HG03139 (cell line): Measurements from ENCODE around the gene CPA1.
"Not testable (repeated sequence)": the region's sequence is repeated elsewhere in the genome, so short reads cannot be mapped to it uniquely, and the experiment has no call there.

Source experiments
- ATAC-seq: cut with Tn5 transposase; IDR thresholded peaks from one replicate; pipeline ENCODE4 v1.9.1; 2021; ENCODE audit not compliant: unreplicated experiment

Gene CPA1

DNA sequence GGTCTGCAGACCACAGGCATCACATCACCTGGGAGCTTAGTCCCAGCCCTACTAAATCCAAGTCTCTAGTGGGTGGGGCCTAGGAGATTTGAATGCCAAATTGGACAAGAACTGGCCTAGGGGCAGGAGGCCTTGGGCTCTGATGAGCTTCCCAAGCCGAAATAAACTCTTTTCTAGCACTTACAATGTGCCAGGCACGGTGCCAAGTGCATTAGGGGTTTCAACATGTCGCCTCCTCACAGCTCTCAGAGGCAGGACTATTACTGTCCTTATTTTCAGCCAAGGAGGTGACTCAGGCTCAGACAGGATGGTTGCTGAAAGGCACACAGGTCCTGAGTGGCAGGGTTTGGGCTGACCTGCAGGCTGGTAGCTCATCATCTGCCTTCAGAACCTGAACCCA is 9.2 kb upstream of the CPA1 start:
- no peak for ATAC-seq

DNA sequence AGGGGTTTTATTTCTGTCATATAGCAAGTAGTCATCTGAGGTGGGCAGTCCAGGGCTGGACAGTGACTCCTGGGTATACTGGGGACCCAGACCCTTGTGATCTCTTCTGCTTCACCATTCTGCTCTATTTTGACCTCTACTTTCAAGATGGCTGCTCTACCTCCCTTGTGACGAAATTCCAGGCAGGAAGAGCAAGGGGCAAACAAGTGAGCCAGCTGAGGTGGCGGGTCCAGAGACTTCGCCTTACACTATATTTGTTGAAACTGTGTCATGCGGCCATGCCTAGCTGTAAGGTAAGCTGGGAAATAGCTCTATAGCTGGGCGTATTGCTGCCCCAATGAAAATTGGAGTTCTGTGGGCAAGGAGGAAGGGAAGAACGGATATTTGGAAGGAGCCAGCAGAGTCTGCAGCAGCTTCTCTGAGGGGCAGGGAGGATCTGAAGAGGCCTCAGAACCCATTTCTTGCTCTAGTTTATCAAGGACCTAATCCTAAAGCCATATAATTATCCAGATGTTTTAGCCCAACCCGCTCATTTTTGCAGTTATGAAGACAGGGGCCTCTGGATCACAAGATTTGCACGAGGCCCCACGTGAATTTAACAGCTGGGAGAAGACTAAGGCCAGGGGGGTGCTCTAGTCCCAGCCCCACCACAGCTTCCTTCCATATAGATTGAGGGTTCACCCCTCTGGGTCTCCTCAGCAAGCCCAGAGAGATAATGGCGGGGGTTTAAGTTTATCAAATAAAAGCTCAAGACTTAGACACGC is 7.7 kb upstream of the CPA1 start:
- no peak for ATAC-seq

DNA sequence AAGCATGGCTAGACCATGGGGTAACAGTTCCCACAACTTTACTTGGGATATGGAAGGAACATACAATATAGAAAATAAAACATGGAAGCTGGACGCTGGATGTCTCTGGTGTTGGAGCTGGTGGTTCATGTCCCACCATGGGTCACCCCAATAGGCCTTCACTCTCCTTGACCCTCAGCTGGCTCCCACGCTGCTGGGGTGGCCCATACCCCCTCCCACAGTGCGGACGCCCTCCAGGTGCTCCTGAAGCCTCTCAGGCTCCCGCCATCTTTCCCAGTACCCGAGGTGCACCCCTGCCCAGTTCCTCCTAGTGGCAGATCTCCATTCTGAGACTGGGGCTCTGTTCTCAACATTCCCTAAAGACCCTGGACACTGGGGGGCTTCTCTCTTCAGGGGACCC is 5.8 kb upstream of the CPA1 start:
- ATAC-seq, result no peak

DNA sequence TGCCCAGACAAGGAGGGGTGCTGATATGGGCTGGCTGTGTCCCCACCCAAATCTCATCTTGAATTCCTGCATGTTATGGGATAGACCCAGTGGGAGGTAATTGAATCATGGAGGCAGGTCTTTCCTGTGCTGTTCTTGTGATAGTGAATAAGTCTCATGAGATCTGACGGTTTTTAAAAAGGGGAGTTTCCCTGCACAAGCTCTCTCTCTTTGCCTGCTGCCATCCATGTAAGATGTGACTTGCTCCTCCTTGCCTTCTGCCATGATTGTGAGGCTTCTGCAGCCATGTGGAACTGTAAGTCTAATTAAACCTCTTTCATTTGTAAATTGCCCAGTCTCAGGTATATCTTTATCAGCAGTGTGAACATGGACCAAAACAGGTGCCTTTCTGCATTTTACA is 3.8 kb upstream of the CPA1 start:
- ATAC-seq, result not testable (repeated sequence)

DNA sequence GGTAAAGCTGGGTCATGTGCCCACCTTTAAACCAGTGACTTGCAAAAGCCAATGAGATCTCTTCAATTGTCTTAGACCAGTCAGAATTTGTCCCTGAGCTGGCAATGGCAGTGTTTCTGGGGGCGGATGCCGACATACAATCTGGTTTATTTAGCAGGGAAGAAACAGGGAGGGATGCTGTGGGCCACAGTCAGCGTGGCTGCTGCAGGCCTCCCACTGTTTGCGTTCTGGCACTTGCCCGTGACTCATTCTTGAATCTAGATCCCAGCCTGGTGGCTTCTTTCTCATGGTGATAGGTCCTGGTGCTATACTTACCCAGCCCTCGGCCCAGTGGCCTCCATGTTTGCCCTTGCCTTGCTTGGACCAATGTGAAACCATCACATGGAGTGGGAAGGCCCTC is 3.1 kb upstream of the CPA1 start:
- ATAC-seq, result no peak

DNA sequence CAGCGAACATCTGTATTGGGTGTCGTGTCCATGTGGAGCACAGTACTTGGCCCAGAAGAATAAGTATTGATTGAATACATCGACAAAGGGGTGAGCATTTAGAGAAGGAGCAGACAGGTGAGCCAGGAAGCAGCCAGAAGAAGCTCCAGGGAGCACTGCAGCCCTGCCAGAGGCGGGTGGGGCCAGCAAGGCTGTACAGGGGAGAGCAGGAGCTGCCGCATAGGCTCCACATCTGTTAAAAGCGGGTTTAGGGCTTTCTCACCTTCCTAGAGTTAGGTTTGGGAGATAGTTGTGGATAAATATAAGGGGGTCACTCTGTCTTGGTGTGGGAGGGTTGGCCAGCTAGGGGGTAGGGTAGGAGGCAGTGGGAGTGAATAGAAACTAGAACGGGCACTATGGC is 1.3 kb upstream of the CPA1 start:
- no peak for ATAC-seq

DNA sequence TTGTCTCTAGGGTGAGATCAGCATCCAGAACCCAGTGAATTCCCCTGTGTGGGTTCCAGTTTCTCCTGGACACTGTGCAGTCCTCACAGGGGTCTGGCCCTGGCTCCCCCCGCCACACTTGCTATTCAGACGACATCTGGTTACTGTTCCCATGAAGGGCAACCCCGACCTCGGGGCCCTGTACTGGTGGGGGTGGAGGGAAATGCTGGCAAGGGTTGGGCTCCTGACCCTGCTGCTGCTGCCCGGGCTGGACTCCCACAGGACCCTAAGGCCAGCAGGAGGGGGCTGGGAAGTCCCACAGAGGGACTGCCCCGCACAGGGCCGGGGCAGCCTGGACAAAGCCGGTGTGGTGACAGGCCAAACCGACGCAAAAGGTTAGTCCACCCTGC is 768 bp upstream of the CPA1 start:
- no peak for ATAC-seq

DNA sequence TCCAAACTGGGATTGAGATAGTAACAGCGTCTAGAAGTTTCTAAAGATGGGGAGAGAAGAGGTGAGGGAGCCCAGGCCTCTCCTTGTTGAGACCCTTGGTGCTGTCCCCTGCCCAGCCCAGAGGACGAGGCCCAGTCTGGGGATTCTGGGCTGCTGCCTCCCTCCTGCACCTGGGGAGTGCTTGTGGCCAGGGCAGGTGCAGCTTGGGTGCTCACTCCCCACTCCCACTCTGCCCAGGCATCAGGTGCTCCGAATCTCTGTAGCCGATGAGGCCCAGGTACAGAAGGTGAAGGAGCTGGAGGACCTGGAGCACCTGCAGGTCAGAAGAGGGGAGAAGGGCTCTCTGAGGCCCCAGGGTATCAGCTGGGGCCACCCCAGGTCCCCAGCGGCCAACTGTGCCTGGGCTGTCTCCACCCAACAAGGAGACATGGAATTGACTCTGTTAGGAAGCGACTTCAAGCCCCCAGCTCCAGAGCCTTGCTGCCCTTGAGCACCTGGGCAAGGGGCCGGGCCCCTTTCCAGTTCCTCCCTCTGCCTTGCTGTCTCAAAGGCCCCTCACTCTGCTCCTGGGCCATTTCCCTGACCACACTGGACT is 664 bp downstream of the CPA1 start:
- ATAC-seq, result no peak

DNA sequence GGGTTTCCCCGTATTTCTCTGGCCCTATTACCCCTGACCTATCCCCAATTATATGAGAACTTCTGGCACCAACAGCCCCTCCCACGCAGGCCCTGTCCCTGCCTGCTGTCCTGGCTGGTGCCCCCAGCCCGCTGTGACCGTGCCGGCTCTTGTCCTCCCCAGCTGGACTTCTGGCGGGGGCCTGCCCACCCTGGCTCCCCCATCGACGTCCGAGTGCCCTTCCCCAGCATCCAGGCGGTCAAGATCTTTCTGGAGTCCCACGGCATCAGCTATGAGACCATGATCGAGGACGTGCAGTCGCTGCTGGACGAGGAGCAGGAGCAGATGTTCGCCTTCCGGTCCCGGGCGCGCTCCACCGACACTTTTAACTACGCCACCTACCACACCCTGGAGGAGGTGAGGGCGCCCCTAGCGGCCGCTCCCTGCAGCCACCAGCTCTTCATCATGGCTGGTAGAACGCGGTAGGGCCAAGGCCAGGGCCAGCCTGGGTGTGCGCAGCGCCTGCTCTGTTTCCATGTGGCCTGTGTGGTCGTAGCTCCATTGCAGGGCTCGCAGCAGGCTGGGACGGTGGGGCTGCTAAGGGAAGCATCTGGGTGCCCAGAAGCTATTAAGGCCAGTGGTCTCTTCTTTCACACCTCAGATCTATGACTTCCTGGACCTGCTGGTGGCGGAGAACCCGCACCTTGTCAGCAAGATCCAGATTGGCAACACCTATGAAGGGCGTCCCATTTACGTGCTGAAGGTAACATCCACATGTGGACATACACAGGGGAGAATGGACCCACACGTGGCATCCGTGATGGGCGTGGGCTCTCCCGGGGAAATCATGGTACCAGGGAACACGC is 1.4 kb downstream of the CPA1 start:
- no peak for ATAC-seq

DNA sequence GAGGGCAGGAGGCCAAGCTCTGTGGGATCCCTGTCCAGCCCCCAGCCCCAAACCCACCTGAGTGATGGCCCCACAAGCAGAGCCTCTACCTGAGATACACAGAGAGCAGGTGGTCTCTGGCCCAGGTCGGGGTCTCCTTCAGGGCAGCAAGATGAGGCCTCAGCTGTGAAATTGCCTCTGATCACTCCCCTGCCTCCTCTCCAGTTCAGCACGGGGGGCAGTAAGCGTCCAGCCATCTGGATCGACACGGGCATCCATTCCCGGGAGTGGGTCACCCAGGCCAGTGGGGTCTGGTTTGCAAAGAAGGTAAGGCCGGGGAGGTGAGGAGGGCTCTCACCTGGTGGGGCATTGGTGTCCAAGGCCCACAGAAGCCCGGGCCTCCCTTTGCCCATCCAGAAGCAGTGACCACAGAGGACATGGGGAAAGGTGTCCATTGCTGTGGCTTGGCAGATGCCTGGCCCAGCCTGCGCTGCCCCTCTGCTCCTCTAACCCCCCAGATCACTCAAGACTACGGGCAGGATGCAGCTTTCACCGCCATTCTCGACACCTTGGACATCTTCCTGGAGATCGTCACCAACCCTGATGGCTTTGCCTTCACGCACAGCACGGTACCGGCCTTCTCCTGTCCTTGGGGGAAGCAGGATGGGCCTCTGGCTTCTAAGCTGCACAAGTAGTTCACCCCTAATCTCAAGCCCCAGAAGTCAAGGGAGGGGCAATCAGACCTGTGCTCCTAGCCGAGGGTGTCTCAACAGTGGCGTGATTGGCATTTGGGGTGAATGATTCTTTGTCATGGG is 3.1 kb downstream of the CPA1 start:
- ATAC-seq, result no peak

DNA sequence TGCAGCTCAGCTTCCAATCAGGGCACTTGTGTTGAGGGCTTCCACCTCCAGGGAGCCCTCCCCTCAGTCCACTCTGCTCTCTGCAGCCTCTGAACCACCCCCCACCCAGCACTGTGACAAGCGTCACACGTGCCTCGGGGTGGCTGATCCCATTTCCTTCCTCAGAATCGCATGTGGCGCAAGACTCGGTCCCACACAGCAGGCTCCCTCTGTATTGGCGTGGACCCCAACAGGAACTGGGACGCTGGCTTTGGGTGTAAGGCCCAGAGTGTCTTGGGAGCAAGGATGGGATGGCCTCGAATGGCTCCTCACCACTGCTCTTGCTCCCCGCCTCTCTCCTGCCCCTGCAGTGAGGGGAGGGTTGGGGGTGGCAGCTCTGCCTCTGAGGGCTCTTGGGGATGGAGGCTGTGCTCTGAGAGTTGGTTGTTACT is 4.1 kb downstream of the CPA1 start:
- ATAC-seq, result no peak

DNA sequence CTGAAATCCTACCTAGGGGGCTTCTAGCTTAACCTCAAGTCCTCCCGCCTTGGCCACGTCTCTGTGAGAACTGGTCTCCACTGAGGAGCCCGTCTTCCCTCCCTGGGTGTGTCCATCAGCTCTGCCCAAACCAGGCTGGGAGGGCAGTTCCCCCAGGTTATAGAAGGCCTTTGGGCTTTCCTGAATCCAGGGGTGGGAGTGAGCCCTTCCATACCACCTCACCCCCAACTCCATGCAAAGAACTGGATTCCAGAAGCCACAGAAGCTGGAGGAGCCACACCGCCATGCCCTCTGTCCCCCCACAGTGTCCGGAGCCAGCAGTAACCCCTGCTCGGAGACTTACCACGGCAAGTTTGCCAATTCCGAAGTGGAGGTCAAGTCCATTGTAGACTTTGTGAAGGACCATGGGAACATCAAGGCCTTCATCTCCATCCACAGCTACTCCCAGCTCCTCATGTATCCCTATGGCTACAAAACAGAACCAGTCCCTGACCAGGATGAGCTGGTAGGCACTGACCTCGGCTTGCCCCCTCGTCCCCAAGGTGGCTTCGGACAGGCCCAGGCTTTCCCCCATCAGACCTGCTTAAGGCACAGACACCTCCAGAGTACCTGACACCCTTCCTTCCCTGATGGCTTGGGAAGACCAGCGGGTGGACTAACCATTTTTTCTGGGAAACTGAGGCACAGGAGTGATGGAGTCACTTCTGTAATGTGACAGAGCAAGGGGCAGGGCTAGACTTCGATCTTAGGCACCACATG is 4.7 kb downstream of the CPA1 start:
- no peak for ATAC-seq

DNA sequence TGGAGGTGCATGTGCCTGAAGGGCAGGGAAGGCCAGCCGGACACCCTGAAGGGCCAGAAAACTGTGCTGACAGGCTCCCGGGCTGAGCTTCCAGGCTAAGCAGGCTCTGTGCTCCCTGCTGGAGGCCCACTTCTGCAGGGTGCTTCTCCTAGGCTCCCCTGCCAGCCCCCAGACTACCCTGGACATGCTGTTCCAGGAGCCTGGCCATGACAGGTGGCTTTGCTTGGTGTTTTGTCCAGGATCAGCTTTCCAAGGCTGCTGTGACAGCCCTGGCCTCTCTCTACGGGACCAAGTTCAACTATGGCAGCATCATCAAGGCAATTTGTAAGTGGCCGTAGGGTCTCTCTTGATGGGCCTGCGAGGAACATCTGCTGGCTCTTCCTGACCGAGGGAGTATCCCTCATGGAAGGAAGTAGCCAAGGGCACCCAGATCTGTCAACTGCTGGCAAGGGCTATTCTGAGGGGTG is 5.3 kb downstream of the CPA1 start:
- ATAC-seq, result no peak

DNA sequence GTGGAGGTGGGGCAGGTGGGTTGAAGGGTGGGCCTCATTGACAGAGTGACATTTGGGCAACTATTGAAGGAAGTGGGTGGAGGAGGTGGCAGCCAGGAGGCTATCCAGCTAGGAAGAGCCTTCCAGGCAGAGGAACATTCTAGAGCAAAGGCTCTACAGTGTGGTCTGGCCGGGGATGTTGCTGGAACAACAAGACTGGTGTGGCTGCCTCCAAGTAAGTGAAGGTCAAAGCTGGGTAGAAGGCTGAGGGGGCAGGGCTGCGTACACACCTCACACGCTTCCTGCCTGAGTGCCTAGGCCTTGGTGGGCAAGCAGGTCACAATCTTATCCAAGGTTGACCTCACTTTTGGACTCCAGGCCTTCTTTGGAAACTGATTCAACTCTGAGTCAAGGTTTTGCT is 6.6 kb downstream of the CPA1 start:
- ATAC-seq, result no peak

DNA sequence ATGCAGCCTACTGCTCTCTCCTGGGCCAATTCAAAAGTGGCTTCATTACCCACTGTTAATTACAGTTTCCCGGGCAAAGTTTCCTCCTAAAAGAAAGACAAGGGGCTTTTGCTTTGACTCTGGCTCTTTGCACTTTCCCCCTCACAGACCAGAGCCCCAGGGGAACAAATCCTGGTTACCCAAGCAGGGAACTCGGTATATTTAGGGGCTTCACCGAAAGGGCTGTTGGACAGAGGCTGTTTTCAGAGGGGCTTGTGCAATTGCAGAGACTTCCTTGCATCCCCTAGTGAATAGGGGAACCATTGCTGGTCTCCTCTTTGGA is 7.0 kb downstream of the CPA1 start:
- ATAC-seq, result no peak

DNA sequence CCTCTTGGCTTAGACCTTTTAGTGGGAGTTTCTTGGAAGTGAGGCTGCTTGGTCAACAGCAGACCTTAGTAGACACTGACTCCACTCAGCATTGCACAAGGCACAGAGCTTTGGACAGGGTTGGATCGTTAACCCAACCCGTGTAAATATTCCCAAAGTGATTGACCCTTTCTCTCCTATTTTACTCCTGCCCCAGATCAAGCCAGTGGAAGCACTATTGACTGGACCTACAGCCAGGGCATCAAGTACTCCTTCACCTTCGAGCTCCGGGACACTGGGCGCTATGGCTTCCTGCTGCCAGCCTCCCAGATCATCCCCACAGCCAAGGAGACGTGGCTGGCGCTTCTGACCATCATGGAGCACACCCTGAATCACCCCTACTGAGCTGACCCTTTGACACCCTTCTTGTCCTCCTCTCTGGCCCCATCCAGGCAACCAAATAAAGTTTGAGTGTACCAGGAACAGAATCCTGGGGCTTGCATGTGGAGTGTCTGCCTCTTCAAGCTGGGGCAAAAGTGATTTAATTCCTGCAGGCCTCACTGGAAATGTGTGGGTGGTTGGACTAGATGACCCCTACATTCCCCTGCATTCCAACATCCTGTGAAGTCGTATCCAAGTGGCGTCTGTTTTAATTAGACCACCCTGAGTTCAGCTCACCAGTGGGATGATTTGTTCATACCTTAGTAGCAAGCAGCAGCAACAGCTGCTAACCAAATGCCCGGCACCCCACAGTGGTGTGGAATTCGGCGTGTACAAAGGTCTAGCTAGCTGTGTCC is 7.5 kb downstream of the CPA1 start:
- no peak for ATAC-seq

DNA sequence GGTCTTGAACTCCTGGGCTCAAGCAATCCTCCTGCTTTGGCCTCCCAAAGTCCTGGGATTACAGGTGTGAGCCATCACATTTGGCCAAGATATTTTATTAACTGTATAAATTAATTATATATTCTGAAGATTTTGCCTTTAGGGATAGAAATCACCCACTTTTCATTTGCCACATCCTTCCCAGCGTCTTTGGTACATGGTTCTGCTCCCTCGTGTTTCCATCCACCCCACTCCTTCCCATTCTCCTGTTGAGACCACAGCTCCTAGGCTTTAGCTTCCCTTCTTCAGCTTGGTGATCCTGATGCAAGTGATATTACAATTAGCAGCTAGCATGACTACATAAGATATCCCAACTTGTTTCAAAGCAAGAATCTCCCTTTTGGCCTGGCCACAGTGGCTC is 8.4 kb downstream of the CPA1 start:
- no peak for ATAC-seq

DNA sequence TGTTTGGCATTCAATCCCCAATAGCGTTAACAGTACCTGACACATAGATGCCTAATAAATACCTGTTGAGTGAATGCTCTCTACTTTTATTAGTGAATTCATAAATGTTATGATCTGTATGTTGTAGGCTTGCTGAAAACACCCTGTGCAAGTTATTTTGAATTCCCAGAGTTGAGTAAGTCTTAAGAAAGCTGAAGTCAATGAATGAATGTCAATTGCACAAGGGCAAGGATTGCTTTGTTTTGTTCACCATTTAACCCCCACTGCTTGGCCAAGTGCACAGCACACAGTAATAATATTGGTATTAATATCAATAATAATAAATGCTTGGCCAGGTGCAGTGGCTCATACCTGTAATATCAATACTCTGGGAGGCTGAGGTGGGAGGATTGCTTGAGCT is 10.2 kb downstream of the CPA1 start:
- no peak for ATAC-seq

DNA sequence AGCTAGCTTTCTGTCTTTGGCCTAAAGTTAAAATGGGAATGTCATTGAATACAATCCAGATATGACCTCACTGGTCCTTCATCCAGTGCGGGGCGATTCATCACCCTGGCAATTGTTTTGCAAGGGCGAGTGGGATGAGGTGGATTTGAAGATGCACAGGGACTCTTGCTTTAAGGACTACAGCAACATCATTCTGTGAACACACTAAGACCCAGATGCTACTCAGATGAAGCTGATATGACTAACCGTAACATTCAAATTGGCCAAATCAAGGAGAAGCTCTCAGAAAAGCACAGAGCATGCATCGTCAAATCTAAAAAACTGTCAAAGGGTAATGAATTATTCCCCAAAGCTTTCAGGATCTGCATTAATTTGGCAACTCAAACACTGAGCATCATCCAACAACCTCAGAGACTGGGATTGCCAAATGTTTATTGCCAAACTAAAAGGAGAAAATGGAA is 12.8 kb downstream of the CPA1 start:
- no peak for ATAC-seq
